ENCODE results near the gene ORM1. TPM values are rescaled to one million over a fixed set of nuclear protein-coding genes. Genes with fewer than 3 reads are reported as not detected.

Gene ORM1
- total RNA-seq, 2 donors from 2014 or later = not detected

DNA sequence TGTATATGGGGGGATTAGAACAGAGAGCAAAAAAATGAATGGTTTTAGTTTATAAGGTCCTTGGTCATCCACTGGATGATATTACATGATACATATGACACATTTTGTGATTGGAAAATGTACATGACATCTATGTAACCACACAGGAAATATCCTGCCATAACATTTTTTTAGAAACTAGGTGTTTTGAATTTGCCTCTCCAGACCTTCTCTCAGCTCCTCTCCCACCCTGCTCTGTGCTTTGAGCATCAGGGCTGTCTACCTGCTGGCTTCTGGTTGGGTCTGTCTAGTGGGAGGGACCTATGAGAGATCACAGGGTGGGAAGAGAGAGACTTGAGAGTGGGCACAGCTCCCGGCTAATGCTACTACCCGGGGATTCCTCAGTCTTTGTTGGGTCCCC, 40.5 kb downstream of the ORM1 start:
- peak overlapping the region; percentile 77 for H3K4me3 Mint-ChIP-seq
- ATAC-seq (replicated peaks) = peak; percentile 60
- H3K36me3 Mint-ChIP-seq (ENCODE audit: low read depth) = peaks cover 100% of the 10 kb centered on the region
- H3K27me3 Mint-ChIP-seq = no peaks in the 10 kb centered on the region
- H3K4me1 Mint-ChIP-seq = peaks cover 57% of the 10 kb centered on the region
- H3K9me3 Mint-ChIP-seq = no peaks in the 10 kb centered on the region
- peak overlapping the region; percentile 98 for H3K27ac Mint-ChIP-seq

DNA sequence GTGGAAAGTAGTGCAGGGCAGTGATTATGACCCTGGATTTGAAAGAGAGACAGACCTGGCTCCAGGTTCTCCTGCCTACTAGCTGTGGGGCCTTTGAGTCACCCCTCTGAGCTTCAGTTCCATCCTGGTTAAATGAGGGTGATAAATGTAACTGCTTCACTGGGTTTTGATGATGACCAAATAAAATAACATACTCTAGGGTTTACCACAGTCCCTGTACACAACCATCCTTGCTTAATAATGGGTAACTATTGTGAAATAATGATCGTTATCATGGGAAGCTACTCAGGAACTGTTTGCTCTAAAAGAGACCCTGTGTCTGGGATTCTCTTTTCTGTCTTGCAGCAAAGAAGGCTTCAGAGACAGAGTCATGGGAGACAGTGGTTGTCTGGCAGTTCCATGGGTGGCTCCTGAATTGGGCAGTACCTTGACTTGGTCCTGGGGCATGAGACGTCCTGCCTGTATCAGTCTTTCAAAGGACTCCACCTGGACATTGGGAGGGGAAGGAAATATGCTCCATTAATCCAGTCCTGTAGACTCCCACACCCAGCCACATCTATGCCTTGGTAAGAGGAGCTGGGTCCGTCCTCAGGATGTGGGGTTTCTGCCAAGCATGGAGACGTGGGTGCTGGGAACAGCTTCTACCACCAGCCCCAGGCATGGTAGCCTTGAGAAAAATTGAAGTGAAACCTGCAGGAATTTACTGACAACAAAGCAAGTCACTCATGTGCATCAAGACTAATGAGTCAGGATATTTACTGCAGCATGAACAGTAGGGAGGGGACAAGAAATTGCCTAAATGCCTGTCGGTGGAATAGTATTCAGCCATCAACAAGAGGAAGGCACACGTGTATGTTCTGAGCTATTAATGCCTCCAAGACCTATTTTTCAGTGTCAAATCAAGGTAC, 41.5 kb downstream of the ORM1 start:
- Mint-ChIP-seq H3K36me3 (ENCODE audit: low read depth) (peaks cover 100% of the 10 kb centered on the region), H3K9me3 (no peaks in the 10 kb centered on the region), H3K27me3 (no peaks in the 10 kb centered on the region), H3K27ac (peak overlapping the region; percentile 98), H3K4me1 (peaks cover 57% of the 10 kb centered on the region), H3K4me3 (peak overlapping the region; percentile 77)
- peak; percentile 45 for ATAC-seq (replicated peaks)

DNA sequence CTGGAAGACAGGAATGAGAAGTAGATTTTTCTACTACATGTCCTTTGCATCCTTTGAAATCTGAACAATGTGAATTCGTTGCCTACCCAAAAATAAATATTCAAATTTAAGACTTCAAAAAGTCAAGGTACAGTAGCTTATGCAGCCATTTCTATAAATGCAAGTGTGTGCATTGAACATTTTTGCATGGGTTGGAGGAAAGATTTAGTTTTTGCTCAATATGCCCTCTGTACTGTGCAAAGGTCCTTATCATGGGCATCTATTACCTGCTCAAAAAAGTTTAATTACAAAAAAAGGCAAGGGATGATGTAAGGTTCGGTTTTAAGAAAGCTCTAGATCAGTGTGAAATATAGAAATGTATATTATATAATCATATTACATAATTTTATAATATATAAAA, 42.3 kb downstream of the ORM1 start:
- H3K27me3 Mint-ChIP-seq = no peaks in the 10 kb centered on the region
- H3K9me3 Mint-ChIP-seq = no peaks in the 10 kb centered on the region
- H3K4me1 Mint-ChIP-seq = peaks cover 60% of the 10 kb centered on the region
- peaks cover 100% of the 10 kb centered on the region for H3K36me3 Mint-ChIP-seq (ENCODE audit: low read depth)
- peak overlapping the region; percentile 77 for H3K4me3 Mint-ChIP-seq
- peak overlapping the region; percentile 98 for H3K27ac Mint-ChIP-seq
- no peak for ATAC-seq (replicated peaks)

- Mint-ChIP-seq H3K4me3 (peak overlapping the region; percentile 79), H3K9me3 (no peaks in the 10 kb centered on the region), H3K27me3 (no peaks in the 10 kb centered on the region), H3K4me1 (peaks cover 50% of the 10 kb centered on the region), H3K36me3 (ENCODE audit: low read depth) (peaks cover 100% of the 10 kb centered on the region), H3K27ac (peak overlapping the region; percentile 89)
- peak; percentile 76 for ATAC-seq (replicated peaks)
These were observed 43.6 kb downstream of the ORM1 start for GRCh38 chr9:114366334-114367128.

DNA sequence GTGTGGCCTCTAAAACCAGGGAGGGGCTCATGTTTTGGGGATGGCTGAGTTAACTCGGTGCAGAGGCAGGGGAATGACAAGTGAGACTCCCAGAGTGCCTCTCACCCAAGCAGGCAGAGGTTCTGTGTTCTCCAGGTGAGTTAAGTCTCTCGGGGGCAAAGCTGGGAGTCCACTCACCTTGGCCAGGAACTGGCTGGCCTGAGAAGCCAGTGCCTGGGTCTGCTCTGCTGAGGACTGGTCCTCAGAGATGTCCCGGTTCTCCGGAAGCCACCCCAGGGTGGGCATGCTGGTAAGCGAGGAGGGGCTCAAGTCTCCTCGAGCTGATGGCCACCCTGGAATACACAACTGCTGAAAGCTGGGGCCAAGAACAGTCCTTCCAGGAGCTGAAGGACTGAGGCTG, 44.5 kb downstream of the ORM1 start:
- H3K36me3 Mint-ChIP-seq (ENCODE audit: low read depth) = peaks cover 100% of the 10 kb centered on the region
- H3K27ac Mint-ChIP-seq = peak overlapping the region; percentile 89
- peak overlapping the region; percentile 79 for H3K4me3 Mint-ChIP-seq
- no peaks in the 10 kb centered on the region for H3K27me3 Mint-ChIP-seq
- peaks cover 57% of the 10 kb centered on the region for H3K4me1 Mint-ChIP-seq
- no peaks in the 10 kb centered on the region for H3K9me3 Mint-ChIP-seq
- no peak for ATAC-seq (replicated peaks)

GRCh38 chr9:114367772-114368569, 45.1 kb downstream of the ORM1 start:
- peaks cover 100% of the 10 kb centered on the region for H3K36me3 Mint-ChIP-seq (ENCODE audit: low read depth)
- no peaks in the 10 kb centered on the region for H3K9me3 Mint-ChIP-seq
- peak overlapping the region; percentile 89 for H3K27ac Mint-ChIP-seq
- H3K4me1 Mint-ChIP-seq = peaks cover 58% of the 10 kb centered on the region
- ATAC-seq (replicated peaks) = no peak
- H3K27me3 Mint-ChIP-seq = no peaks in the 10 kb centered on the region
- peak overlapping the region; percentile 79 for H3K4me3 Mint-ChIP-seq

GRCh38 chr9:114369216-114370130, 46.6 kb downstream of the ORM1 start:
- peak overlapping the region; percentile 15 for H3K27ac Mint-ChIP-seq
- H3K9me3 Mint-ChIP-seq = no peaks in the 10 kb centered on the region
- peak overlapping the region; percentile 13 for H3K4me3 Mint-ChIP-seq
- peaks cover 53% of the 10 kb centered on the region for H3K4me1 Mint-ChIP-seq
- ATAC-seq (replicated peaks) = no peak
- H3K27me3 Mint-ChIP-seq = no peaks in the 10 kb centered on the region
- H3K36me3 Mint-ChIP-seq (ENCODE audit: low read depth) = peaks cover 100% of the 10 kb centered on the region

GRCh38 chr9:114370251-114370967, 47.5 kb downstream of the ORM1 start:
- Mint-ChIP-seq H3K36me3 (ENCODE audit: low read depth) (peaks cover 100% of the 10 kb centered on the region), H3K9me3 (no peaks in the 10 kb centered on the region), H3K4me1 (peaks cover 57% of the 10 kb centered on the region), H3K4me3 (peak overlapping the region; percentile 58), H3K27ac (peak overlapping the region; percentile 69), H3K27me3 (no peaks in the 10 kb centered on the region)
- ATAC-seq (replicated peaks) = no peak

DNA sequence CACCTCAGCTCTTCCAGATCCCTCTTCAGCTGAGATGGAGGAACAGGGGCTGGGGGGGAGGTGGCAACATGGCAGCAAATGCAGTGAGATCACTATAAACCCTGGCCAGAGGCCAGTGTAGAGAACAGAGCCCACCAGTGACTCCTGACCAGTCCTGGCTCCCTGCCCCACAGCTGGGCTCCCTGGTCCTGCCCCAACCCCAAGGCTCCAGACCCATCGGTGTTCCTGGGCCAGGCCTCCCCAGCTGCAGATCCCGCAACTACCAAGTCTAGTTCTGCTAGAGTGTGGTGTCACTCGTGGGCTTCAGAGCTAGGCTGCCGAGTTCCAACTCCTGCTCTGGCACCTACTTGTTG, 48.0 kb downstream of the ORM1 start:
- H3K4me1 Mint-ChIP-seq = peaks cover 61% of the 10 kb centered on the region
- no peak for ATAC-seq (replicated peaks)
- H3K9me3 Mint-ChIP-seq = no peaks in the 10 kb centered on the region
- peaks cover 100% of the 10 kb centered on the region for H3K36me3 Mint-ChIP-seq (ENCODE audit: low read depth)
- no peaks in the 10 kb centered on the region for H3K27me3 Mint-ChIP-seq
- peak overlapping the region; percentile 58 for H3K4me3 Mint-ChIP-seq
- H3K27ac Mint-ChIP-seq = peak overlapping the region; percentile 69

DNA sequence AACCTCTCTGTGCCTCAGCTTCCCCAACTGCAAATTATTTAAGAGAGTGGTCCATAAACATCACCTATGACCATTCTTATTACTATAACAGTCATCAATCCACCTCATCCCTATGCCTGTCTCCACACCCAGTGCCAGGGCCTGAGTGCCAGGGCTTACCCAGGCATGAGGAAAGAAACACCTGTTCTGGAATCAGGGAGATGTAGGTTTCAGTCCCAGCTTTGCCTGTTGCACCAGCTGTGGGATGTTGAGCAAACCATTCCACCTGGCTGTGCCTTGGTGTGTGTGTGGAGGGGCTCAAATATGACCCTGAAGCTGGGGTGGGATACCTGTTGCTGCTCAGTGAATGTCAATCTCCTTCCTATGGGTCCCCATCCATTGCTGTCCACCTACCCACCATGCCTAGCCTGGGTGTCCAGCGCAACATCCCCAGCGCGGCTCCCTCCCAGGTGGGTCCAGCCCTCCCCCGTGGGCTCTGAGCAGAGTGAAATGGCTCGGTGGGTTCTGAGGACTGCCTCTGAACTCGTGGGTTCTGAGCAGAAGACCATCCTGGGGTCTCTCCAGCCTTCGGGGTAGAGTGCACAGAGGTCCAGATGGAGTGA, 48.5 kb downstream of the ORM1 start:
- Mint-ChIP-seq H3K9me3 (no peaks in the 10 kb centered on the region), H3K36me3 (ENCODE audit: low read depth) (peaks cover 98% of the 10 kb centered on the region), H3K4me3 (peak overlapping the region; percentile 58), H3K27me3 (no peaks in the 10 kb centered on the region), H3K4me1 (peaks cover 56% of the 10 kb centered on the region), H3K27ac (peak overlapping the region; percentile 69)
- ATAC-seq (replicated peaks) = no peak

DNA sequence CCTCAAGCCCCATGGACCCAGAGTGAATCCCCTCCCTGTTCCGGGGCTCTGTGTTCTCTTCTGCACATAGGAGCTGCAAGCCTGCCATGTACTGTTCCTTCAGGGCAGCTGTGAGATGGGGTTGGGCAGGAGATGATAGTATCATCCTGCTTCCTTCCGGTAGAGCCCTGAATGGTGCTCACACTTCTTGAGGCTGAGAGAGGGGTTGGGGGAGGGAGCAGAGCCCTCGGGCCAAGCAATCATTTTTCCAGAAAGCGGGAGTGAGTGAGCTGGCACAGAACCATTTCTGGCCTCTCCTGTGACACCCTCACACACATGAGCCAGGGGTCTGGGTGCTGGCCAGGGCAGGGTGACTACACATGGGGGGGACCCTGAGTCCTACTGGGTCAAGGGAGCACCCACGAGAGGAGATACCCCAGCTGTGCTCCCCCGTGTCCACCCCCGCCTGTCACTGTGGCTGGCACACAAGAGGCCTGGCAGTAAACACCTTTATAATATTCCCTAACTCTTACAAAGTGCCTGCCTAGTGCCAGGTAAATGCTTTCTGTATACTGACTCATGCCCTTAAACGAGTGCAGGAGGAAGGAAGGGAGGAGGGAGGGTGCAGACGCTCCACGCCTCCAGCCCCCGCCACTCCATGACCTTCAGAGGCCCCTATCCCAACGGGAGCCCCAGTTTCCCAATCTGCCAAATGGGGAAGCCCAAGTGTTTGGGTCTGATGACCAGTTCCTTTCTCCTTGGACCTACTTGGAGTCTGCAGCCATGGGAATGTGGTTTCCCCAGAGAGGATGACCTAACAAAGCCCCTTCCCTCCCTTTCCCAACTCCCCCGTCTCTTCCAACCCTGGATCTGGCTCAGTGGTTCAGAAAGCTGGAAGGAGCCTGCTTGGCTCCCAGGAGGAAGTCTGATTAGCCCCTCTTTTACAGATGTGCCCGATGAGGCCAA, 49.3 kb downstream of the ORM1 start:
- H3K27ac Mint-ChIP-seq = peak overlapping the region; percentile 69
- H3K9me3 Mint-ChIP-seq = no peaks in the 10 kb centered on the region
- peaks cover 48% of the 10 kb centered on the region for H3K4me1 Mint-ChIP-seq
- H3K4me3 Mint-ChIP-seq = peak overlapping the region; percentile 58
- ATAC-seq (replicated peaks) = peak; percentile 61
- no peaks in the 10 kb centered on the region for H3K27me3 Mint-ChIP-seq
- peaks cover 98% of the 10 kb centered on the region for H3K36me3 Mint-ChIP-seq (ENCODE audit: low read depth)

DNA sequence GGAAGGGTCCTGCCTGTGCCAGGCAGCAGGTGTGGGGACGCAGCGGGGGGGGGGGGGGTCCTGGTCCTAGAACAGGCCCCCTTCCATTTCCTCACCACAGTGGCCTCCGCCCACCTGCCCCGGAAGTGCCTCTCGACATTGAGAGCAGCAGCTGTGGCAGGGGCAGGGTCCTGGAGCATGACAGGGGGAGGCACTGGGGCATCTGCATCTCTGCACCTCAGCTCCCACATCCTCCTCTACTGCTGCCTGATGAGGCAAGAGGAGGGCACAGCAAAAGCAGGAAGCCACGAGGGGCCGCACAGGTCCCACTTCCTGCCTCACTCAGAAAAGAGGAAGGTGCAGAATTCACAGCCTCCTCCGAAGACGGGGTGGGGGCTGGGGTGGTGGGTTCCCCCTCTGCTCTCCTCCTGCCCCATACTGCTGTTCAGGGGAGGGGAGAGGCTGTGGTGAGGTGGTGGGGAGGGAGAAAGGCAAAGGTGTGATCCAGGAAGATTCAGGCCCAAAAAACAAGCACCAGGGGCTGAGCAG, 50.1 kb downstream of the ORM1 start:
- Mint-ChIP-seq H3K27ac (peak overlapping the region; percentile 69), H3K36me3 (ENCODE audit: low read depth) (peaks cover 98% of the 10 kb centered on the region), H3K27me3 (no peaks in the 10 kb centered on the region), H3K9me3 (no peaks in the 10 kb centered on the region), H3K4me1 (peaks cover 49% of the 10 kb centered on the region), H3K4me3 (peak overlapping the region; percentile 58)
- peak; percentile 84 for ATAC-seq (replicated peaks)

Data from activated T-helper 17 cell treated with anti-CD3 and anti-CD28 coated beads, Interleukin-2, amount 50 U/mL, for 72 hours (primary cell).